ENCODE measurements around the gene TCF3. TPM values are rescaled to one million over a fixed set of nuclear protein-coding genes. Genes with fewer than 3 reads are reported as not detected.

The TCF3 gene

Small RNA genes lying within 50 kb of the gene (small RNA-seq; reads per million reads assigned to genes)
- gene AC005943.2 (ENCODE audit: low read depth) (not detected), gene RN7SL477P (ENCODE audit: low read depth) (not detected), gene RNU6-1223P (ENCODE audit: low read depth) (not detected)

Data from mesenchymal stem cell (in vitro differentiated cells and primary cell).